Right cardiac atrium (tissue), 5 donors: ENCODE results near the gene AGBL1. TPM values are rescaled to one million over a fixed set of nuclear protein-coding genes. Genes with fewer than 3 reads are reported as not detected.

Experiments
- ATAC-seq, 2 donors: fragments of 200-7000 bp; cut with Tn5 transposase; one replicate each; pipeline versions ENCODE4 v1.8.0 to v1.9.1; 2020; ENCODE audit warnings: moderate library complexity in 2 of 2, mild to moderate bottlenecking in 1 of 2
- DNase-seq, 3 donors: peaks; one replicate each; pipeline ENCODE4 v3.0.0-alpha.2; 2020
- H3K27ac ChIP-seq: one replicate; pipeline ENCODE4 v1.5.1; 2013; ENCODE audit warnings: mild to moderate bottlenecking, low read length, control low read depth, moderate library complexity
- H3K27me3 ChIP-seq: one replicate; pipeline ENCODE4 v1.6.1; 2013; ENCODE audit not compliant: control insufficient read depth, insufficient read depth
- H3K4me1 ChIP-seq: one replicate; pipeline ENCODE4 v1.6.1; 2013; ENCODE audit warnings: low read length; ENCODE audit not compliant: control insufficient read depth, insufficient read depth
- H3K4me3 ChIP-seq: one replicate; pipeline ENCODE4 v1.5.1; 2013; ENCODE audit warnings: low read length, control low read depth
- H3K9me3 ChIP-seq: one replicate; pipeline ENCODE4 v1.6.1; 2013; ENCODE audit warnings: low read length; ENCODE audit not compliant: control insufficient read depth
- WGBS: extraction: QIAGEN DNeasy Blood & Tissue Kit; methylation state at CpG from one replicate; pipeline ENCODE4 v1.1.7; 2013; 5-methylcytosine and 5-hydroxymethylcytosine counted together
- intact Hi-C, 4 donors: fragments of 100-400 bp; cut with DNase I; formaldehyde crosslinking; loops; one replicate each; pipeline versions ENCODE4 v1.11.0 to v1.14.0; 2022 to 2023
- polyA plus RNA-seq: library from polyadenylated mRNA; stranded (reverse); fragments of 200-250 nt; gene quantifications from one replicate; pipeline ENCODE4 v1.2.3, GENCODE V29; 2013
- total RNA-seq, 4 donors: library from RNA; stranded (reverse); fragmentation: NEBNext Ultra II Directional; extraction: Animal tissue kit (Norgen Biotek cat#: 25700); gene quantifications; one replicate each; pipeline ENCODE4 v1.2.1, GENCODE V29; 2021
- donor health status: healthy with polysubstance abuse.
- donor health status: DM: no; HTN: yes; CAD: no.
- donor health status: DM: no; HTN: no; CAD: no.
- donor health status: DM: no; HTN: yes; CAD: no; lungs with severe emphysema.
- donor health status: DM: yes; HTN: yes; CAD: no.

Gene AGBL1
- total and polyA plus RNA-seq, 5 donors = not detected

- intact Hi-C loops = no loop called here
- H3K27ac ChIP-seq = no peak overlapping the region
- no peak for ATAC-seq
- DNase-seq = no peak
- H3K4me1 ChIP-seq = no peaks in the 10 kb centered on the region
- H3K4me3 ChIP-seq = no peak overlapping the region
- 84% methylated on average over 5 of the region's 5 CpGs for WGBS
- H3K27me3 ChIP-seq = no peaks in the 10 kb centered on the region
- no peaks in the 10 kb centered on the region for H3K9me3 ChIP-seq
Observed at GRCh38 chr15:86558686-86559085, 479.0 kb downstream of the AGBL1 start.

- Histone ChIP-seq H3K4me3 (no peak overlapping the region), H3K4me1 (no peaks in the 10 kb centered on the region), H3K9me3 (no peaks in the 10 kb centered on the region), H3K27me3 (no peaks in the 10 kb centered on the region), H3K27ac (no peak overlapping the region)
- DNase-seq (no peak), ATAC-seq (no peak)
- intact Hi-C loops = no loop called here
Observed at GRCh38 chr15:86568378-86568777, 488.7 kb downstream of the AGBL1 start.

DNA sequence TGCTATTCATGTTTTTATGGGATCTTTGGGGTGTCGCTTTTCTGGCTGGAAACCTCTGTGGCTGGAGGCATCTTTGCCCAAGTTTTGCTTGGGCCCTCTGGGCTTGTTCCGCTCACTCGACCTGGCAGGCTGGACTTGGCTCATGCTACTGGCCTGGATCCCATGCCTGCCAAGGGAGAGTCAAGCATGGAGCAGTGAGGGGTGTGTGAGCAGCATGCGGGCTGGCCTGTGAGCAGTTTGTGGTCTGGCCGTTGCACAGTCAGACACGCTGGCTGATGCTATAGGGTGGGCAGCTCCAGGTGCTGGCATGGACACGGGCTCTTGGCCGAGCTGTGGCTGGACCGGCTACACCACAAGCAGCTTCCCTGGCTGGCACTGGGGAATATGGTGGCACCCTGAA, 491.1 kb downstream of the AGBL1 start:
- H3K27me3 ChIP-seq = no peaks in the 10 kb centered on the region
- DNase-seq = no peak
- 89% methylated on average over 9 of the region's 9 CpGs for WGBS
- no peak overlapping the region for H3K4me3 ChIP-seq
- no peak for ATAC-seq
- H3K9me3 ChIP-seq = no peaks in the 10 kb centered on the region
- H3K4me1 ChIP-seq = no peaks in the 10 kb centered on the region
- no peak overlapping the region for H3K27ac ChIP-seq
- intact Hi-C loops = no loop called here

DNA sequence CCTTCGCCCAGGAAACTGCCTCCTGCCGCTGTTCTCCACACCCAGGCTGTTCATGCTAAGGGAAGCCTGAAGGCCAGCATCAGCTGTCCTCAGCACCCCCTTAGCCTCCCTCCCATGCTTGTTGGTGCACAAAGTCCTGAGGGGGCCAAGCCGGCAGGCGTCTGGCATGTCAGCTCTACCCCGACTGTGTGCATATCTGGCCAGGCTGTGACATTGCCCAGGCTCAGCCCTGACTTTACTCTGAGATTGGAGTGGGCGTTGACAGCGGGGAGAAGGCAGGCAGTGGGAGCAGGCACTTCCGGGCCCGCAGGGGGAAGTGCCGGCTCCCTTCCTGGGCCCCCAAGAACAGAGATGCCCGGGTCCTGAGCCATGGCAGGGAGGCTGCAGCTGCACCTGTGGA, 492.2 kb downstream of the AGBL1 start:
- ATAC-seq = no peak
- DNase-seq = no peak
- Histone ChIP-seq H3K4me1 (no peaks in the 10 kb centered on the region), H3K9me3 (no peaks in the 10 kb centered on the region), H3K4me3 (no peak overlapping the region), H3K27ac (no peak overlapping the region), H3K27me3 (no peaks in the 10 kb centered on the region)
- WGBS = 44% methylated on average over 11 of the region's 11 CpGs
- intact Hi-C loops = no loop called here

DNA sequence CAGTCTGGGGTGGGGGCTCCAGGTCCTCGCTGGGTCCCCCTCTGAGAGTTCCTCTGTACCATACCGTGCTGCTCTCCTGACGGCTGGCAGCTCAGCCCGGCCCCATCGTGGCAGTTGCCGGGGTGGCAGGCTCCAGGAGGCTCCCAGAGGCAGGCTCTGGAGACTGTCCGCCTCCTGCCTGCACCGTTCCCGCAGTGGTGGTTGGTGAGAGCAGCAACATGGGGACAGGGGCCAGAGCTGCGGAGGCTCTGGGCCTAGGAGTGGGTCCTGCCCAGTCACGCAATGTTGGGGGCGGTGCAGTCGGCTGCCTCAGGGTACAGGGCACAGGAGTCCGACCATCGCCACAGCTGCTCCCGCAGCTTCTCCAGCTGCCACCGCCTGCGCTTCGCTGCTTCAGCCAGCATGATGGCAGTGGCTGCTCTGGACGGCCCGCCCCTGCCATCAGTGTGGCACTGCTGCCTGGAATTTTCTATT, 492.7 kb downstream of the AGBL1 start:
- no peaks in the 10 kb centered on the region for H3K4me1 ChIP-seq
- no peaks in the 10 kb centered on the region for H3K27me3 ChIP-seq
- no peaks in the 10 kb centered on the region for H3K9me3 ChIP-seq
- no peak overlapping the region for H3K4me3 ChIP-seq
- DNase-seq = no peak
- 78% methylated on average over 21 of the region's 21 CpGs for WGBS
- H3K27ac ChIP-seq = no peak overlapping the region
- intact Hi-C loops = no loop called here
- ATAC-seq = no peak

- Histone ChIP-seq H3K4me3 (no peak overlapping the region), H3K27me3 (no peaks in the 10 kb centered on the region), H3K9me3 (no peaks in the 10 kb centered on the region), H3K27ac (no peak overlapping the region), H3K4me1 (no peaks in the 10 kb centered on the region)
- intact Hi-C loops = no loop called here
- ATAC-seq = no peak
- DNase-seq = no peak
- WGBS = 72% methylated on average over 3 of the region's 3 CpGs
Observed at GRCh38 chr15:86573476-86573875, 493.8 kb downstream of the AGBL1 start.

- Histone ChIP-seq H3K27me3 (no peaks in the 10 kb centered on the region), H3K4me1 (no peaks in the 10 kb centered on the region), H3K27ac (no peak overlapping the region), H3K4me3 (no peak overlapping the region), H3K9me3 (no peaks in the 10 kb centered on the region)
- DNase-seq (no peak), ATAC-seq (no peak)
- intact Hi-C loops = no loop called here
- WGBS = 35% methylated on average over 2 of the region's 2 CpGs
Observed at GRCh38 chr15:86588413-86588812, 508.7 kb downstream of the AGBL1 start.

DNA sequence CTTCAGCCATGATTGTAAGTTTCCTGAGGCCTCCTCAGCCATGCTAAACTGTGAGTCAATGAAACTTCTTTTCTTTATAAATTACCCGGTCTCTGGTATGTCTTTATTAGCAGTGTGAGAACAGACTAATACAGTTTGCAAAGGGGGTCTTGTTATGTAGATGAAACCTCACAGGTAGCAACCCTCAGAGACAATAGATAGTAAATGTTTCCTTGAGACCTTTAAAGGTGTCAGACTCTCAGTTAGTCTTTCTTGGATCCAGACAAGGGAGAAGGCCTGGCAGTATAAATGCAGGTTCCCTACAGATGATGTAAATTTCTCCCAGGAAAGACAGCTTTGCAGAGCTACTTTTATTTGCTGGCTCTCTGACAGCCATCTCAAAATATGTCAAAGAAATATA, 510.8 kb downstream of the AGBL1 start:
- ATAC-seq (no peak), DNase-seq (no peak)
- Histone ChIP-seq H3K27ac (no peak overlapping the region), H3K27me3 (no peaks in the 10 kb centered on the region), H3K4me3 (no peak overlapping the region), H3K4me1 (no peaks in the 10 kb centered on the region), H3K9me3 (no peaks in the 10 kb centered on the region)
- intact Hi-C loops = no loop called here
- 84% methylated on average over 1 of the region's 1 CpG for WGBS

GRCh38 chr15:86591158-86591557, 511.5 kb downstream of the AGBL1 start:
- H3K4me3 ChIP-seq = no peak overlapping the region
- H3K9me3 ChIP-seq = no peaks in the 10 kb centered on the region
- H3K27ac ChIP-seq = no peak overlapping the region
- WGBS = 89% methylated on average over 1 of the region's 1 CpG
- H3K4me1 ChIP-seq = no peaks in the 10 kb centered on the region
- ATAC-seq (no peak), DNase-seq (no peak)
- H3K27me3 ChIP-seq = no peaks in the 10 kb centered on the region
- intact Hi-C loops = no loop called here

- H3K9me3 ChIP-seq = no peaks in the 10 kb centered on the region
- DNase-seq (peak; percentile 69 to 92 (median 90)), ATAC-seq (peak; percentile 82 to 88)
- intact Hi-C loops = no loop called here
- H3K4me1 ChIP-seq = no peaks in the 10 kb centered on the region
- H3K4me3 ChIP-seq = no peak overlapping the region
- no peaks in the 10 kb centered on the region for H3K27me3 ChIP-seq
- no peak overlapping the region for H3K27ac ChIP-seq
- WGBS = 39% methylated on average over 9 of the region's 9 CpGs
Observed at GRCh38 chr15:86591994-86592735, 512.5 kb downstream of the AGBL1 start.

DNA sequence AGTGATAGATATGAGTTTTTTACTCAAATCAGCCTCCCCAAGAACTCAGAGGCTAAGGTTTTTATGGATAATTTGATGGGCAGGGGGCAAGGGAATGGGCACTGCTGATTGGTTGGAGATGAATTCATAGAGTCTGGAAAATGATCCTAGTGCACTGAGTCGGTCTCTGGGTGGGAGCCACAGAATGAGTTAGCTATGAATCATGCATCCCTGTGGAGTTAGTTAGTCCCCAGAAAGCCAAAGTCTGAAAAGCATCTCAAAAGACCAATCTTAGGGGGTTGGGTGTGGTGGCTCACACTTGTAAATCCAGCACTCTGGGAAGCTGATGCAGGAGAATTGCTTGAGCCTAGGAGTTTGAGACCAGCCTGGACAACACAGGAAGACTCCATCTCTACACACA, 516.1 kb downstream of the AGBL1 start:
- Histone ChIP-seq H3K9me3 (no peaks in the 10 kb centered on the region), H3K4me3 (no peak overlapping the region), H3K27ac (no peak overlapping the region), H3K27me3 (no peaks in the 10 kb centered on the region), H3K4me1 (no peaks in the 10 kb centered on the region)
- DNase-seq (no peak), ATAC-seq (no peak)
- intact Hi-C loops = no loop called here
- 69% methylated on average over 1 of the region's 1 CpG for WGBS

GRCh38 chr15:86603466-86603865, 523.8 kb downstream of the AGBL1 start:
- Histone ChIP-seq H3K9me3 (no peaks in the 10 kb centered on the region), H3K27ac (no peak overlapping the region), H3K4me3 (no peak overlapping the region), H3K27me3 (peaks cover 3% of the 10 kb centered on the region), H3K4me1 (no peaks in the 10 kb centered on the region)
- 58% methylated on average over 2 of the region's 2 CpGs for WGBS
- DNase-seq = no peak
- no peak for ATAC-seq
- intact Hi-C loops = no loop called here
